Activated effector memory CD4-positive, alpha-beta T cell treated with Interleukin-2 at 50 U/mL for 16 hours (primary cell): Measurements from ENCODE around the gene HNRNPA1.
"Not testable (repeated sequence)": the region's sequence is repeated elsewhere in the genome, so short reads cannot be mapped to it uniquely, and the experiment has no call there.

Experiments used
- DNase-seq: peaks from one replicate; pipeline ENCODE4 v3.0.0-alpha.2; 2020

HNRNPA1 gene

DNA sequence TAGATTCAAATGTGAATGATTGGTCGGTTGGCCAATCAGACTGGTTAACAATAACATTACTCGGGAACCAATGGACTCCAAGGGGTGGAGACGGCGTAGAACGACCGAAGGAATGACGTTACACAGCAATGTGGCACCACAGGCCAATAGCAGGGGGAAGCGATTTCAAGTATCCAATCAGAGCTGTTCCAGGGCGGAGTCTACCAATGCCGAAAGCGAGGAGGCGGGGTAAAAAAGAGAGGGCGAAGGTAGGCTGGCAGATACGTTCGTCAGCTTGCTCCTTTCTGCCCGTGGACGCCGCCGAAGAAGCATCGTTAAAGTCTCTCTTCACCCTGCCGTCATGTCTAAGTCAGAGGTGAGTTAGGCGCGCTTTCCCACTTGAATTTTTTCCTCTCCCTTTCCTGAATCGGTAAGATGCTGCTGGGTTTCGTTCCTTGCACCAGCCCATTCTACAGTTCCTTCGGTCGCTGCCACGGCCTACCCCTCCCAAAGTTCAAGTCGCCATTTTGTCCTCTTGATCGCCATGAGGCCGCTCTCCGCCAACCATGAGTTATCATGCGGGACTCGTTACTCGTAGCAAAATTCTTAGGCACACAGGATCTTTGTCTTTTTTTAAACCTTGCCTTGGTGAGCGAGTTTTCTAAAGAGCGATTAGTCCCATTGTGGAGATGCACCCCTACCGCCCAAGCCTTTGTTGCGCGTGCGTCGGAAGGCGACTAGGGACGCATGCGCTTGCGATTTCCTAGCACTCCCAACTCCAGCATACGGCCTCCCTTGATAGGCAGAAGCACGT, at the start of gene HNRNPA1:
Gene HNRNPA1, plus strand, starts transcription at position 259 of the 793 bp plus-strand sequence. Its CDS starts 82 bp downstream, at position 341.
- peak; percentile 91 for DNase-seq

GRCh38 chr12:54231269-54231668, 49.3 kb upstream of the HNRNPA1 start:
- DNase-seq = not testable (repeated sequence)

DNA sequence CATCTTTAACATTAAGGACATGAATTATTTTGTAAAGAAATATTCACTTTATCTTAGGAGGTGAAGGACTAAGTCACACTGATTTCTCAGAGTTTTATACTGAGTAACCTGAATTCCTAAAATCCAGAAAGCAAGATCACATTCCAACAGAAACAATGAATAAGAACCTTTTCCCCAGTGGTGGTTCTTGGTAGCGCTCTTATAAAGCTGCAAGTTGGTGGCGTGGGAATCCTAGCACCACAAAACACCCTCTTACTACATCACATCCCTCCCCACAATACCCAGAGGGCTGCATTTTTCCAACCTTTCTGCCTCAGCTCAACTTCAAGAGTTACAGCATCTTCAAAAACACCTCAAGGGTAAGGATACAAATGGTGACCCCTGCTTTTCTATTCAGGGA, 47.7 kb upstream of the HNRNPA1 start:
- no peak for DNase-seq

DNA sequence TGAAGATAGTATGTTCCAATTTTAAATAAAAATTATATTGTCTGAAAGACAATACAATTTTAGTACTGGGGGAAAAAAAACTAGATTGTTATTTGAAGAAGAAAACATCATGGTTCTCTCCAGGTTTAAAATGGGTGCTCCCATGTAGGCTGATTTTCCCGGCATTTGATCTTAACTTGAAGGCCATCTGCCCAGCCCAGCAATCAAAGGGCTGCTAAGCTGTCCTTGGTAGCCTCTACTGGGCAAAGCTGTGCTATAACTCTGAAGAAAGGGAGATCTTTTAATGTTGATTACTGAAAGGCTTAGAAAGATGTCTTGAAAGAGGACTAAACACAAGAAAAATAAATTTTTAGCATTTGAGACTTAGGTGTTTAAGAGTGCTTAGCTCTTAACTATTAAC, 42.0 kb upstream of the HNRNPA1 start:
- no peak for DNase-seq

GRCh38 chr12:54239620-54240019, 40.9 kb upstream of the HNRNPA1 start:
- no peak for DNase-seq

DNA sequence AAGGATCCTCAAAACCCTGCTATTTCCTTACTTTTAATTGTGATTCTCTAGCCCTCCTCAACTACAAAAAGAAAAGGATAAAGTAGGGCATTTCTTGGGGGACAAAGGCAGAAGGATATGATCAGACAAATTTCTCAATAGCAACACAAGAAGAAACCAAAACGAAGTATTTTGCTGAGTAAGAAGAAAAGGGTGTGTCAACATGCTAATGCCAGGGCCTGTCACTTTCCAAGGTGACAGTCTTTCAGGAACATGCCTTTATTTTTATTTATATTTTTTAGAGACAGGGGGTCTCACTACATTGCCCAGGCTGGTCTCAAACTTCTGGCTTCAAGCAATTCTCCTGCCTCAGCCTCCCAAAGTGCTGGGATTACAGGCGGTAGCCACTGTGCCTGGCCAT, 40.4 kb upstream of the HNRNPA1 start:
- DNase-seq = no peak

DNA sequence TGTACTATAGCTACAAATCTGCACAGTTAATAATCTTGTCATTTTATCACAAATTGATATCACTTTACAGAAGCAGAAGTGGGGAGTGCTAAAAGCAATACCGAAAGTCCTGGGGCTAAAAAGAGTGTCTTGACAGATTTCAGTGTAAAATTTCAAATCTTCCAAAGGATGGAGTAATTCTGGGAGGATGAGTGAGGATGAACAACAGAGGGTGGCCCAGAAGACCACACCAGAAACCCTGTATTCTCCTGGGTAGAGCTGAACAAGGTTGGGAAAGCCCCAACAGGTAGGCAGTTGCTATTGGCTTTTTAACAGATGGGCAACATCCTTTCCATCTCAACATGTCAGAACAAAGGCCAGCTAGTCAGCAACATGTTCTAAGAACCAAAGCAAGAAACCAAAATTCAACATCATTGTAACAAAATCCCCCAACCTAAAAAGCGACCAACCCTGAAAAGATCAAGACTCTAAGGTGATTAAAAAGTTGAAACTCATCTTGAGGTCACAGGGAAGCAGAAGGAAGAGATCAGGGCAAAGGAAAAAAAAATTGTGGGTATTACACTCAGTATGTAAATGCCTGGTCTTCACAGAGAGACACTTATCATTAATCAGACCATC, 39.4 kb upstream of the HNRNPA1 start:
- no peak for DNase-seq

DNA sequence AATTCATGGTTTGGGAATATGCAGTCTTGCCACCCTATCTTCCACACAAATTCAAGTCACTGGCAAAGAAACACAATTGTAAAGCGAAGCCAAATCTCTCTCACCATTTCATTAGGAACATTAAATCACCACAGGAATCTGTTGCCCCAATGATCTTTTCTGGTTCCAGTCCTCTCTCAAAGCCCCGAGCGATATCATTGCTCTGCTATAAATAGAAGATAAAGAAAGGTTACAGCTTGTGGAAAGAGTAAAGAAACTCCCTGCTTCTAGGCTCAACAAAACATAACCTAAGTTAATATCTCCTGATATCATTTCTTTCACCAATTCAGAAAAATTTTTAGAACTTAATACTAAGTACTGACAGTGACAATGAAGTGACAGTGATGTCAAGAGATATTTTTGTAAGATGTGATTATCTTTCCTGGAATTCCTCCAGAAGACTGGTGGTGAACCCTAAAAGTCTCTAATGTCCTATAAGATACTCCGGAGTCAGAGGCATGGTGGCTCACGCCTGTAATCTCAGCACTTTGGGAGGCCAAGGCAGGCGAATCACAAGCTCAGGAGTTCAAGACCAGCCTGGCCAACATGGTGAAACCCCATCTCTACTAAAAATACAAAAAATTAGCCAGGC, 34.4 kb upstream of the HNRNPA1 start:
- DNase-seq = no peak

DNA sequence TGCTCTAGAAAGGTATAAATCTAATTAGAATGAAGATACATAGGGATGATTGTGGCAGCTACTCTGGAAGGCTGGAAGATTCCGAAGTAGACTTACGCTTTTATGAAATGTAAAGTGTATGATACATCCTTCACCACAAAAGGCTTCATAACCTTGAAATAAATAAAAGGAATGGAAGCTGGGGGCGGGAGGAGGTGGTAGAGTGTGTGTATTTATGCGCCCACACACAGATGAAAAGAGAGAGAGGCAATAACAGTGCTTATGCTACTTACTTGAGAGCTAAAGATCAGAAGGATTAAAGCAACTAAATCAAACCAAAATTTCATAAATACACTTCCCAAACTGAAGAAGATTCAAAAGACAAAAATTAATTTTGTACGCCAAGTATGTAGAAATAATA, 31.0 kb upstream of the HNRNPA1 start:
- DNase-seq = no peak

GRCh38 chr12:54251667-54252284, 28.8 kb upstream of the HNRNPA1 start:
- no peak for DNase-seq

DNA sequence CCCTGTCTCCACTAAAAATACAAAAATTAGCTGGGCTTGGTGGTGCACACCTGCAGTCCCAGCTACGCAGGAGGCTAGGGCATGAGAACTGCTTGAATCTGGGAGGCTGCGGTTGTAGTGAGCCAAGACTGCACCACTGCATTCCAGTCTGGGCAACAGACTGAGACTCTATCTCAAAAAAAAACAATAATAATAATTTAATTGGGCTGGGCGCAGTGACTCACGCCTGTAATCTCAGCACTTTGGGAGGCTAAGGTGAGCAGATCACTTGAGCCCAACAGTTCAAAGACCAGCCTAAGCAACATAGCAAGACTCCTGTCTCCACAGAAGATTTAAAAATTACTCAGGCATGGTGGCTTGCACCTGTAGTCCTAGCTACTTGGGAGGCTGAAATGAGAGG, 27.3 kb upstream of the HNRNPA1 start:
- DNase-seq = no peak

- no peak for DNase-seq
These were observed 23.2 kb upstream of the HNRNPA1 start for GRCh38 chr12:54257332-54257731.

DNA sequence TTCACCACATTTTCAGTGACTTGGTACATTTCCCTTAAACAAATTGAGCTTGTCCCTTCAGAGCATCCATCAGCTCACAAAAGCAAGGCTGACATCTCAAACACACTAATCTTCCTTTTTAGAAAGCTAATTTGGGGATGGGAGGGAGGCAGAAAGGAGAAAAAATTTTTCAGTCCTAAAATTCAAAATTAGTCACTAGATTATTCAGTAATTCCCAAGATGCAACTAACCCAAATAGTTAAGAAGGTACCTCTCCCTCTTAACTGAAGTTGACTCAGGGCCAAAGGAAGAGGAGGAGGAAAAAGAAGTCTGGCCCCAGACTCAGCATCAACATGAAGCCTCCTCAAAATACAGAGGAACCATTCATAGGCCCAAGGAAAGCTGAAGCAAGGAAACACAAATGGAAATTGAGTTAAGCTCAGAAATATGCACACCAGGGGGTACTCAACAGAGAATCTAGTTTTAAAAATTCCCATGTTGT, 22.3 kb upstream of the HNRNPA1 start:
- DNase-seq = no peak

GRCh38 chr12:54259194-54260011, 21.1 kb upstream of the HNRNPA1 start:
- no peak for DNase-seq

DNA sequence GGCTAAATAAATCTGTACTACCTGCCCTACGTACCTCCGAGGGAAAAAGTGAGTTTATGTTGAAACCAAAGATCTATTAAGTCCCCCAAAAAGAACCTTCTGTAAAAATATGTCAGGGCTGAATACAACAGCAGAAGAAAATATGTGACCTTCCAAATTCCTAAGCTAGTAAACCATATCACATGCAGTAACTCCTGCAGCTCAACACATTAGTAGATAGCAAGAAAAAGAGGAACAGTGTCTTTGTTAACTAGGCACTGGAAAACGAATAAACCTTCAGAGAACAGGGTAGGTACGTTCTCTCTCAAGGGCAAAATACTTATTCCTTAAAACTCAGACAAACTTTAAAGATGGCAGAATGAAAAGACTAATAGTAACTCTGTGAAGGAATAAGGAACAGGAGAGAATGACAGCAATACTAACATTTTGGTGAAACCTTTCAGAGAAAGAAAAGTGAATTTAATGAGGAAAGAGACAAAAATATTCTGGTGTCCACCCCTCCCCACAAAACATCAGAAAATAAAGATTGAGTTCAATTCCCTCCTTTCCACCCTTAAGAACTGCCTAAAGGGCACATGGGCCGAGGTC, 18.6 kb upstream of the HNRNPA1 start:
- no peak for DNase-seq

DNA sequence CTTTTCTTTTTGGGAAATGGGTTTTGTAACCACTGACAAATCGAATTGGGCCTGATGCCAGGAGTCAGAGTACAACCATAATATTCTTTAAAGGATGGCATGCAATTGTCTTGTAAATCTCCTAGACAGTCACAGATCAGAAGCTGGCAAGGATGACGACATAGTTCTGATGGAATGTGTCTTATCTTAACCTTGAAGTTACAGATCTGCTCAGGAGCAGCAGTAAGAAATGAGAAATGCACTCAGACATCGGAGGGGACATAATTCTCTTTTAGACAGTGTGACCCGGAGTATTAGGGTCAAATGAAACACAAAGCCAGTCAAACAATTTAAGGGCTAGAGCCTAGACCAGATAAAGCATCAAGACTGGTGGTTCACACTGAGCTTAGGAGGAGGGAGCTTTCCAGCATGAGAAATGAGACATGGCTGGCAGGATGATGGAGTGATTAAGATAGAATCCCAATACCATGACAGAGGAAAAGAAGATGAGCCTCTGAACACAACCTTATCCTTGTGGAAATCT, 18.1 kb upstream of the HNRNPA1 start:
- DNase-seq = no peak

DNA sequence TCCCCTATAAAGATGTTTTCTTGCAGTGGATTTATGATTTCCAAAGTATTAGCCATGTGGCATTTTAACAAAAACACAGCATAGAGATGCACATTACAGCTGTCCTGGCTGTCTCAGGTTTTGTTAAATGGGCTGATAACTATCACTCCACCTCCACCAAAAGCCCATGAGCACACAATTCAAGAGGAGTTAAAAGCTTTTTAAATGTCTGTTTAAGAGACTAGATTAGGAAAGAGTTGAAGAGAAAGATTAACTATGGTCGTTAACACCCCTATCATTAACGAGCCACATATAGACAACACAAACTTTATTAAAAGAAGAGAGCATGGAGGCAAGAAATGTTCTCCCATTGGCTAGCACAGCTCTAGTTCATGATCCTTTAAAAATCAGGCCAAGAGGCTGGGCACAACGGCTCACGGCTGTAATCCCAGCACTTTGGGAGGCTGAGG, 15.1 kb upstream of the HNRNPA1 start:
- no peak for DNase-seq

DNA sequence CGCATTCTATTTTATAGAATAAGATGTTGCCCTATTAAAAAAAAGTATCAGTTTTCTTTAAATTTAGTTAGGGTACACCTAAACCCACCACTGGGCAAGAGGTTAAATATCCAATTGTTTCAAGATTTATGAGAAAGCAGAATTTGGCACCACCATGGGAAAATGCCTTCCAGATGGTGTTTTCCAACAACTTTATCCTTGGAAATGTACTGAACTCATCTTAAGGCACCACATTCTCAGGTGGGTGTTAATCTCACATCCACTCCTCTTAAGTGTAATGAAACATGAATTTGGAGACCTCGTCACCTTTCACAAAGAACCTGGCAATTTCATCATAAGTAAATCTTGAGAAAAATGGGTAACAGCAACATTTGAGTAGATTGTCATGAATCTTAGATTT, 13.7 kb upstream of the HNRNPA1 start:
- no peak for DNase-seq

GRCh38 chr12:54270345-54270744, 10.2 kb upstream of the HNRNPA1 start:
- DNase-seq = no peak

DNA sequence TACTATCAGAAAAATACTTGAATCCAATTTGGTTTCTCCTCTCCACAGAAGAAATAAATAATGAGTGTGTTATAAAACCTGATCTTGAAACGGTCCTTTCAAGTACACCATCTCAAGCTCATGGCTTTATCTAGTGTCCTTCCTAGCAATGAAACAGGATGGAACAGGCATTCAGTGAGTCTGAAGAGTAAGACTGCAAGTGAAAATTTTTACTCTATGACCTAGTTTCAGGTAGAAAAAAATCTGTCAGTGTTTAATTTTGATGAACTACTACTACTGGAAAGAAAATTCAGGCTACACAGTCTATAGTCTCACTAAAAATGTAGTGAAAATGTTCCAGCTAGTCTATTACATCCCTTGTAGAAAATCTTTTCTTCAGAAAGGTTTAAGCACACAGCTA, 8.3 kb upstream of the HNRNPA1 start:
- no peak for DNase-seq

DNA sequence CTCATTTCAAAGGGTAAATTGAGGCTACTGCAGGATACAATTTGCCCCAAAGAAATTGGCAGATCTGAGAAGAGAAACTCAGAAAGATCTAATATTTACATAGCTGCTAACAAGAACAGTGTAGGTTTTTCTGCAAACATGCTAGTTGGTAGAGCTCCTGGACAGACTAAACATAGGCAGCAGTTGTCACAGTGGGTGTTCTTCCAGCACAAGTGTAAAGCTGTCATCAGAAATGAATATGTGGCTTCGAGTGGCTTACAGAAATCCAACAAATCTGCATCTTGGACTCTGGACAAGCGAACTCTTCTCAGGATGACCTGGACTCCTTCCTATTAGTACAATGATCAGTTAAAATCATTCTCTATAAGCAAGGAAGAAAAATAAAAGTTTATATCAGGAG, 6.5 kb upstream of the HNRNPA1 start:
- DNase-seq = no peak

DNA sequence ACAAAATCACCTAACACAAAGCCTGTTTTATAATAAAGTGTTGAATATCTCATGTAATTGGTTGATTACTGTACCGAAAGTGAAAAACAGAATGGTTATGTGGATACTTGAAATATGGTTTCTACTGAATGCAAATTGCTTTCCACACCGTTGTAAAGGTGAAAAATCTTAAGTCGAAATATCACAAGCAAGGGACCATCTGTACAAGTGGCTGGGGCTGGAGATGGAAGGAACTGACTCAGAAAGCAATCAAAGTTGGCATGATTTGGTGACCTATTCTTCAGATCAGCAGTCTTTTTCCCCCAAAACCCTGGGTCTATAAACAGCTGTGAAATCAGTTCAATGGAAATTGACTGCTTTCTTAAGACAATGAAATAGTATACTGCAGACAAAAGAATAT, 4.2 kb upstream of the HNRNPA1 start:
- no peak for DNase-seq
